Osteoblast (primary cell): ENCODE results near the gene TNFRSF25. TPM values are rescaled to one million over a fixed set of nuclear protein-coding genes. Genes with fewer than 3 reads are reported as not detected.

ENCODE experiments used
- DNase-seq: peaks from one replicate; pipeline ENCODE4 v3.0.0; 2011; ENCODE audit warnings: low spot score, mixed read lengths; ENCODE audit not compliant: insufficient read length; ENCODE audit errors: missing footprints
- H2AFZ ChIP-seq: 2 replicates; pipeline ENCODE4 v1.6.0; 2011; ENCODE audit warnings: mild to moderate bottlenecking, low read length
- H3K27ac ChIP-seq: 2 replicates; pipeline ENCODE4 v1.5.1; 2011; ENCODE audit warnings: mild to moderate bottlenecking, low read depth, low read length, moderate library complexity
- H3K27me3 ChIP-seq: 2 replicates; pipeline ENCODE4 v1.6.0; 2012; ENCODE audit warnings: mild to moderate bottlenecking, control low read depth, inconsistent platforms, low read length, moderate library complexity; ENCODE audit not compliant: insufficient read depth
- H3K36me3 ChIP-seq: 2 replicates; pipeline ENCODE4 v1.5.1; 2011; ENCODE audit warnings: mild to moderate bottlenecking, low read length, control low read depth, moderate library complexity; ENCODE audit not compliant: insufficient read depth
- H3K4me1 ChIP-seq: 2 replicates; pipeline ENCODE4 v1.5.1; 2011; ENCODE audit warnings: mild to moderate bottlenecking, low read length, control low read depth, moderate library complexity; ENCODE audit not compliant: insufficient read depth
- H3K4me2 ChIP-seq: 2 replicates; pipeline ENCODE4 v1.6.0; 2011; ENCODE audit warnings: mild to moderate bottlenecking, low read length; ENCODE audit not compliant: insufficient read depth
- H3K4me3 ChIP-seq: fragments of 200-600 bp; sonication (generic); 3 replicates; pipeline ENCODE4 v1.5.1; 2012; ENCODE audit warnings: mild to moderate bottlenecking, low read length, inconsistent platforms; ENCODE audit not compliant: insufficient read depth
- H3K79me2 ChIP-seq: 2 replicates; pipeline ENCODE4 v1.6.0; 2012; ENCODE audit warnings: mild to moderate bottlenecking, low read length, control low read depth, inconsistent platforms; ENCODE audit not compliant: insufficient read depth
- H3K9me3 ChIP-seq: 2 replicates; pipeline ENCODE4 v1.5.1; 2011; ENCODE audit warnings: low read depth, low read length, control low read depth
- H4K20me1 ChIP-seq: 2 replicates; pipeline ENCODE4 v1.6.0; 2012; ENCODE audit warnings: mild to moderate bottlenecking, low read length, control low read depth; ENCODE audit not compliant: insufficient read depth
- CTCF ChIP-seq: IDR thresholded peaks from 2 replicates; pipeline ENCODE4 v1.5.1; 2011; ENCODE audit warnings: mild to moderate bottlenecking, low read depth, low read length, moderate library complexity; ENCODE audit errors: extremely low read depth
- total RNA-seq: library from RNA; depleted of rRNA; stranded (reverse); fragments of >200 nt; gene quantifications from 2 replicates; pipeline ENCODE4 v1.2.3, GENCODE V29; 2012

Gene TNFRSF25
- total RNA-seq, 1 donor = 3.3 TPM

GRCh38 chr1:6497215-6497866 is 31.4 kb upstream of the TNFRSF25 start:
- peaks cover 33% of the 10 kb centered on the region for H3K4me1 ChIP-seq
- H3K4me2 ChIP-seq = peak overlapping the region; percentile 92
- H3K79me2 ChIP-seq = no peaks in the 10 kb centered on the region
- no peak for TF ChIP-seq CTCF
- H3K4me3 ChIP-seq = peak overlapping the region; percentile 79
- H3K9me3 ChIP-seq = no peaks in the 10 kb centered on the region
- peak overlapping the region; percentile 76 for H2AFZ ChIP-seq
- no peaks in the 10 kb centered on the region for H4K20me1 ChIP-seq
- peak; percentile 97 for DNase-seq
- no peak overlapping the region for H3K27ac ChIP-seq
- H3K27me3 ChIP-seq = no peaks in the 10 kb centered on the region
- no peaks in the 10 kb centered on the region for H3K36me3 ChIP-seq

- no peaks in the 10 kb centered on the region for H3K9me3 ChIP-seq
- H3K27ac ChIP-seq = no peak overlapping the region
- TF ChIP-seq CTCF = no peak
- no peaks in the 10 kb centered on the region for H4K20me1 ChIP-seq
- H3K4me2 ChIP-seq = peak overlapping the region; percentile 86
- peaks cover 33% of the 10 kb centered on the region for H3K4me1 ChIP-seq
- H3K27me3 ChIP-seq = no peaks in the 10 kb centered on the region
- no peaks in the 10 kb centered on the region for H3K36me3 ChIP-seq
- no peaks in the 10 kb centered on the region for H3K79me2 ChIP-seq
- no peak for DNase-seq
- H2AFZ ChIP-seq = peak overlapping the region; percentile 54
- peak overlapping the region; percentile 79 for H3K4me3 ChIP-seq
Observed at GRCh38 chr1:6496890-6497214, 30.9 kb upstream of the TNFRSF25 start.

- H3K4me1 ChIP-seq = peaks cover 33% of the 10 kb centered on the region
- H3K4me2 ChIP-seq = peak overlapping the region; percentile 86
- H3K4me3 ChIP-seq = peak overlapping the region; percentile 79
- H4K20me1 ChIP-seq = no peaks in the 10 kb centered on the region
- TF ChIP-seq CTCF = no peak
- no peaks in the 10 kb centered on the region for H3K36me3 ChIP-seq
- no peak overlapping the region for H3K27ac ChIP-seq
- H3K27me3 ChIP-seq = no peaks in the 10 kb centered on the region
- no peaks in the 10 kb centered on the region for H3K79me2 ChIP-seq
- no peaks in the 10 kb centered on the region for H3K9me3 ChIP-seq
- peak overlapping the region; percentile 54 for H2AFZ ChIP-seq
- no peak for DNase-seq
Observed at GRCh38 chr1:6496365-6496721, 30.4 kb upstream of the TNFRSF25 start.

- Histone ChIP-seq H2AFZ (no peak overlapping the region), H3K27me3 (no peaks in the 10 kb centered on the region), H3K27ac (no peak overlapping the region), H3K79me2 (no peaks in the 10 kb centered on the region), H3K4me3 (peak overlapping the region; percentile 79), H3K9me3 (no peaks in the 10 kb centered on the region), H4K20me1 (no peaks in the 10 kb centered on the region), H3K4me2 (peak overlapping the region; percentile 86), H3K4me1 (peaks cover 33% of the 10 kb centered on the region), H3K36me3 (no peaks in the 10 kb centered on the region)
- DNase-seq = no peak
- no peak for TF ChIP-seq CTCF
Observed at GRCh38 chr1:6495540-6496364, 29.8 kb upstream of the TNFRSF25 start.
